Measurements from ENCODE around the gene ETS2.
"Not testable (repeated sequence)": the region's sequence is repeated elsewhere in the genome, so short reads cannot be mapped to it uniquely, and the experiment has no call there.

ETS2 gene

GRCh38 chr21:38839328-38840286 lies 33.9 kb downstream of the ETS2 start:
- no peak for DNase-seq

- DNase-seq, result no peak
Observed at GRCh38 chr21:38840456-38841300, 34.9 kb downstream of the ETS2 start.

DNA sequence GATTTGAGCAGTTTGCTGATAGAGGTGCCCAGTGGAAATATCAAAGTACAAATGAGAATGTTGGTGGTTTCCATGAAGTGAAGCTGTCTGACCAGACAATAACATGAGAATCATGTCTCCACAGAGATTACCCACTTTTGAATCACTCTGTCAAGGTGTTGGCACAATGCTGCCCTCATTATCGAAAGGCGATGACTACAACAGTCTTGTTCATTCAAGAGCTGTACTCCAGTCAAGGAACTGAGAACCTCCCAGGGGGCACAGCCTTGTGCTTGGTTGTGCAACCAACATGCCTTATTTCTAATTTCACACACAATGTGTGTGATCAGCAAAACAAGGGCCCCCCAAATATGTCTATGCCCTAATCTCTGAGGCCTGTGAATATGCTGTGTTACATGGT lies 35.7 kb downstream of the ETS2 start:
- no peak for DNase-seq

GRCh38 chr21:38842079-38842478 lies 36.4 kb downstream of the ETS2 start:
- no peak for DNase-seq

GRCh38 chr21:38843379-38843778 lies 37.6 kb downstream of the ETS2 start:
- DNase-seq, result no peak

- DNase-seq, result no peak
Observed at GRCh38 chr21:38843806-38844503, 38.2 kb downstream of the ETS2 start.

- DNase-seq, result not testable (repeated sequence)
Observed at GRCh38 chr21:38845374-38845773, 39.6 kb downstream of the ETS2 start.

DNA sequence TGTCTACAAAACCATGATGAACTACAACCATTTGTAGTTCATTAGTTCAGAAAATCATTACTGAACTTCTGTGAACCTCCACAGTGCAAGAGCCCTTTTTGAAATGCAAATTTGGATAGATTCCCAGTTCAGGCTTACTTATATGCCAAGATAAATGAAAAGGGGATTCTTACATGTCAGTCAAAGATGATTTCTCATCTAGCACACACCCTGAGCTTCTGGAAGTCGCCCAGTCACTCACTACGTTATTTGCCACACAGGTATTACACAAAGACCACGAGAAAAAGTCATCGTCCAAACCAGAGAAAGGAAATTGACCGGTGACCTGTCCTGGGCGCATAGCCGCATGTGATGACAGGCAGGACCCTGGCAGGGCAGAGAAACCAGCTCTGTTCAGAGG lies 41.8 kb downstream of the ETS2 start:
- DNase-seq, result no peak

GRCh38 chr21:38848187-38848609 lies 42.5 kb downstream of the ETS2 start:
- no peak for DNase-seq

GRCh38 chr21:38849776-38850175 lies 44.0 kb downstream of the ETS2 start:
- no peak for DNase-seq

DNA sequence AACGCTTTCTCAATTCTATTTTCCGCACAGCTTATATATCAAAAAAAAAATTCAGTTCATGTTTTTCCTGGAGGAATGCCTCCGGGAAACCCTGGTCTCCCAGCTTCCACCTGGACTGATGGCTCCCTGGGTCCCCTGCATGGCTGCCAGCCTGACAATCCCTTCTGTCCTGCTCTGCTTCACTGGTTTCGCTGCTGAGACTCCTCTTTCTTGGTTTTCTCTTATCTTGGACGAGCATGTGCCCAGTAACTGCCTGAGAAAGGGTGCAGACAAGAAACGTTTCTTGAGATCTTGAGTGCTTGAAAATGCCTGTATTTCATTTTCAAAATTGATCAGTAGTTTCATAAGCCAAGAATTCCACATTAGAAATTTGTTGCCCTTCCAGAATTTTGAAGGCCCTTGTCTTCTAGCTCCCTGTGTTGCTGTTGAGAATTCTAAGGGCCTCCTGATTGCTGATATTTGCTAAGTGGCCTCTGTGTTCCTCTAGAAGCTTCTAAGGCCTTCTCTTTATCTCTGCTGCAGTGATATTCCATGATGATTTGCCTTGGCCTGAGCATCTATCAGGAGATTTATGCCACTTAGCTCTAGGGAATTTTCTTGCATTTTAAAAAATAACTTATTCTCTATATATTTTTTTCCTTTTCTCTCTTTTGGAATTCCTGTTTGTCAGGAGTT lies 44.7 kb downstream of the ETS2 start:
- no peak for DNase-seq

DNA sequence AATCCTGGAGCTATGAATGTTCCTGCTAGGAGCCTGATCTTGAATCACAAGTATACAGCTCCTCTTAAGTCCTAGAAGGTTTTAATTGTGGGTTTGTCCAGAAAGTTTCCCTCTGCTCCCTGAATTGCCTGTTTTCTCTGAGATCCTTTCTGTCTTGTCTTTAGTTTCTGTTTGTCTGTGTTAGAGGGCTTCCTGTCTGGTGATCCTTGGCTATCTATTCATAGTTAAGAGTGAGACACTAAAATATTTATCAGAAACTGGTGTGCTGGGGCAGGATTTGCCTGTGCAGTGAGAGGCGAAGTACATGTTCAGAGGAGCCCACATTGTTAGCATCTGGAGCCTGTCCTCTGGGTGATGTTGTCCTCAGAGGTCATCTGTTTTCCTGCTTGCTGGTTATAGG lies 45.4 kb downstream of the ETS2 start:
- no peak for DNase-seq

- DNase-seq, result no peak
Observed at GRCh38 chr21:38852278-38852677, 46.5 kb downstream of the ETS2 start.

GRCh38 chr21:38852708-38853107 lies 47.0 kb downstream of the ETS2 start:
- DNase-seq, result no peak

- DNase-seq, result peak; percentile 41
Observed at GRCh38 chr21:38853421-38853919, 47.7 kb downstream of the ETS2 start.

DNA sequence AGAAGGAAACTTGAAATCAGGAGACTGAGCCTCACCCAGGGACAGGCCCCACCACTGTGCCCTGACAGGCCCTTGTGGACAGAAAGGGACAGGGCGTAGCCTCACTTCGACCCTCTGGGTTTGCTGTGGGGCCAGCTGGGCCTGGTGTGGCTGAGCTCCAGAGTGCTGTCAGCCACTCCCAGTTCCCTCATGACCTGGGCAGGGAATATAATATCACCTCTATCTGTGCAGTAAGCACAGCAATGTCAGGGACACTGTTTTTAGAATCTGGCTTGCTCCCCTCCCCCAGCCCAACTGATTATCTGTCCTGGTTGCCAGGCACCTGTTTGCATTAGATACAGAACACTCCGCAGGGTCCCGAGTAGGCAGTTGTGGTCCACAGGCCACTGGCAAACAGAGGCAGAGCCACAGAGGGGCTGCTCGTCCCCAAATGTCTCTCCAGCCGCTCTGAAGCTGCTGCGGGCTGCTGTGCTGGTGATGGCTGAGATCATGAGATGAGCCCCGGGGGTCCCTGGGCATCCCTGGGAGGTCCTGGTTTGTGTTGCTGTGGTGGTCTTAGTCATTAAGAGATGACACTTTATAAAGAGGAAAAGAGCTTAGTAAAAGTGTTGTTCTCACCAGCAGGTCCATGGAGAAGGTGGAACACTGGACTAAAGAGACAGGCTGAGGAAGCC lies 51.6 kb downstream of the ETS2 start:
- DNase-seq, result no peak

- DNase-seq, result no peak
Observed at GRCh38 chr21:38858026-38858811, 52.5 kb downstream of the ETS2 start.

- DNase-seq, result no peak
Observed at GRCh38 chr21:38858812-38859205, 53.1 kb downstream of the ETS2 start.

- no peak for DNase-seq
Observed at GRCh38 chr21:38859852-38860251, 54.1 kb downstream of the ETS2 start.

DNA sequence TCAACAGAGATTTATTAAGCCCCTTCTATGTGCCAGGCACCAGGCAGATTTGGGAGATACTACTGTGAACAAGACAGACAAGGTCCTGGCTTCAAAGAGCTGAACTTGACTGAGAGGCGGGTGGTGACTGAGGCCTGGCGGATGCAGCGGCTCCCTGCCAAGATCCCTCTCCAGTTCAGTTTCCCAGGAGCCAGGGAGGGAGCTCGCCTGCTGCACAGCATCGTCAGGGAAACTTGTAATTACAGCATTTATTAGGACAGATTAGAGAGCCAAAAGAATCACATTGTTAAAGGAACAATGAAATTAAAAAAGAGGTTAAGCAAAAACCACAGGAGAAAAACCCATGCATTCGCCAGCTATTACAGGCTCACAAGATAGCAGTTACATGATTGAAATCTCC lies 55.3 kb downstream of the ETS2 start:
- no peak for DNase-seq

Data from DMS79 (cell line).